ENCODE data around the gene MYL7. TPM values are rescaled to one million over a fixed set of nuclear protein-coding genes. Genes with fewer than 3 reads are reported as not detected.

The MYL7 gene
- total RNA-seq, 1 donor: not detected

DNA sequence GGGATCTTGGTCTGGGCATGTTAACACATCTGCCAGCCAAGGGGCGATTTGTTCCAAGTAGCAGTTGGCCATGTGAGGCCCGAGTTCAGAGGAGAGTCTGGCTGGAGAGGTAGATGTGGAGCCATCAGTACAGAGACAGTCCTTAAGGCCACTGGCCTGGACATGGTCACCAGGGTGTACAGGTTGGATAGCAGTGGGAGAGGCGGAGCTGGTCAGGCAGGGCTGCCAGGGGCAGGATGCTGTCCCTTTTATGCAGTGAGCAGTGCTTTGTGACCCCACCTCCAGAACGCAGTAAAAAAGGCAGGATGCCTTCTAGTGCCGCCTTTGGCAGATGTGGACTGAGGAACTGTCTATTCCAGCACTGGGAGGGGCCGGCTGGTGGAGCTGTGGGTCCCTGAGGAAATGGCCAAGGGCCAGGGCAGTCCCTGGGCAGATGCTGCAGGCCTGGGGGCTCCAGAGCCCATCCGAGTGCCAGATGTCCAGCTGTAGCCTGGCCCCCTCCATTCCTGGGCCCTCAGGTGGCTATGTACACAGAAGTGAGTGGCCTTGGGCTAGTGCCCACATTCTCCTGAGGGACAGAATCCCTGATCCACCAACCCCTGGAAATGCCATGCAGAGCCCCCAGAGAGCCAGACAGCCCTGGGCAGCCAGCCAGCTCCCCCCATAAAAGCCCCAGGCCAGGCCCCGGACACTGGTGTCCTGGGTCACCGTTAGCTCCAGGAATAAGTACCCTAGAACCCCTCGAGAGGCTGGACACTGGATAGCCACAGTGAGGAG is 17.2 kb upstream of the MYL7 start:
- Histone ChIP-seq H2AFZ (ENCODE audit: low read length) (no peak overlapping the region), H3K79me2 (ENCODE audit: insufficient read depth, low read length) (no peaks in the 10 kb centered on the region), H3K4me2 (ENCODE audit: insufficient read depth, low read length) (no peak overlapping the region), H3K4me1 (ENCODE audit: insufficient read depth, low read length) (peaks cover 11% of the 10 kb centered on the region), H3K36me3 (ENCODE audit: insufficient read depth, low read length) (no peaks in the 10 kb centered on the region), H3K9me3 (ENCODE audit: low read depth, low read length) (no peaks in the 10 kb centered on the region), H3K4me3 (ENCODE audit: insufficient read depth, low read length) (no peak overlapping the region), H3K27ac (ENCODE audit: low read depth, low read length) (no peak overlapping the region), H4K20me1 (ENCODE audit: insufficient read depth, low read length) (no peaks in the 10 kb centered on the region), H3K27me3 (ENCODE audit: insufficient read depth, low read length) (peaks cover 3% of the 10 kb centered on the region)
- DNase-seq (ENCODE audit: insufficient read length, low spot score, missing footprints): peak; percentile 65
- TF ChIP-seq, protein P1, sequence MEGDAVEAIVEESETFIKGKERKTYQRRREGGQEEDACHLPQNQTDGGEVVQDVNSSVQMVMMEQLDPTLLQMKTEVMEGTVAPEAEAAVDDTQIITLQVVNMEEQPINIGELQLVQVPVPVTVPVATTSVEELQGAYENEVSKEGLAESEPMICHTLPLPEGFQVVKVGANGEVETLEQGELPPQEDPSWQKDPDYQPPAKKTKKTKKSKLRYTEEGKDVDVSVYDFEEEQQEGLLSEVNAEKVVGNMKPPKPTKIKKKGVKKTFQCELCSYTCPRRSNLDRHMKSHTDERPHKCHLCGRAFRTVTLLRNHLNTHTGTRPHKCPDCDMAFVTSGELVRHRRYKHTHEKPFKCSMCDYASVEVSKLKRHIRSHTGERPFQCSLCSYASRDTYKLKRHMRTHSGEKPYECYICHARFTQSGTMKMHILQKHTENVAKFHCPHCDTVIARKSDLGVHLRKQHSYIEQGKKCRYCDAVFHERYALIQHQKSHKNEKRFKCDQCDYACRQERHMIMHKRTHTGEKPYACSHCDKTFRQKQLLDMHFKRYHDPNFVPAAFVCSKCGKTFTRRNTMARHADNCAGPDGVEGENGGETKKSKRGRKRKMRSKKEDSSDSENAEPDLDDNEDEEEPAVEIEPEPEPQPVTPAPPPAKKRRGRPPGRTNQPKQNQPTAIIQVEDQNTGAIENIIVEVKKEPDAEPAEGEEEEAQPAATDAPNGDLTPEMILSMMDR (IDR thresholded peaks at IDR 0.05; ENCODE audit: extremely low read depth, low read depth, low read length): no peak

DNA sequence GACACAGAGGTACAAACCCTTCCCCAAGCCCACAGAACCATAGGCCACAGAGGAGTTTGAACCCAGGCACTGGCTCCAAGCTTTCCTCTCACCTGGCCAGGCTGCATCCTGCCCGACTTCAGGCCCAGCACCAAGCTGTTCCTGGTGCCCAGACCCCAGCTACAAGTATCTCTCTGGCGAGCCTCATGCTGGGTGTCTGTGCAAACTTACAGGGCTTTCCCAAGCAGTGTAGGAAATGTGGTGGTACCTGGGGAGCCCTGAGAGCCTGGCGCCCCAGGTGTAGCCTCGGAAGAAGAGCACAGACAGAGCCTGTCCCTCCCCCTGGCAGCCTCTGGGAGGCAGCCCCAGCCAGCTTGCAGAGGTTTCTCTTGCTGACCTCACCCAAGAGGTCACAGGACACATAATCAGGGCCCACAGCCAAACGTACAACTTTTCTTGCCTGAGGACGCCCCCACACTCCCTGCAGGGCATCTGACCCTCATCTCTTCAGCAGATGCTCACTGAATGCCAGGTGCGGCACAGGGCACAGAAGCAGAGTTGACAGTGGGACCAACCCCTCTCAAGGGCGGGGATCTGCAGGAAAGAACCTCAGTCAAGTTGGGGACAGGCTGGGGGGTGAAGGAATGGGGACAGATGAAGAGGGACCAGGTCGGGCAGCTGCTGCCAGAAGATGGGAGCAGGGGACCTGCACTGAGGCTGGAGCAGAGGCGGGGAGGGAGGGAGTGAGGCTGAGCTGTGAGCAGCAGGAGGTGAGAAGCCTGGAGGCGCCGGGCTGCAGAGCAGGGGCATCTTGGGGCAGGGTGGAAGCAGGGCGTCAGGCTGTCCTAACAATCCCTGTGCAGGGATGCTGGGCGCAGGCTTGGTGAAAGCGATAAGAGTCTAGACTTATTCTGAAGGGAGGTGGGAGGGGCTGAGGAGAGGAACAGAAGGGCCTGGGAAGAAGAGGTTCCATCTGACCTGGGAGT is 16.3 kb upstream of the MYL7 start:
- no peaks in the 10 kb centered on the region for H3K36me3 ChIP-seq (ENCODE audit: insufficient read depth, low read length)
- peak; percentile 73 for DNase-seq (ENCODE audit: insufficient read length, low spot score, missing footprints)

DNA sequence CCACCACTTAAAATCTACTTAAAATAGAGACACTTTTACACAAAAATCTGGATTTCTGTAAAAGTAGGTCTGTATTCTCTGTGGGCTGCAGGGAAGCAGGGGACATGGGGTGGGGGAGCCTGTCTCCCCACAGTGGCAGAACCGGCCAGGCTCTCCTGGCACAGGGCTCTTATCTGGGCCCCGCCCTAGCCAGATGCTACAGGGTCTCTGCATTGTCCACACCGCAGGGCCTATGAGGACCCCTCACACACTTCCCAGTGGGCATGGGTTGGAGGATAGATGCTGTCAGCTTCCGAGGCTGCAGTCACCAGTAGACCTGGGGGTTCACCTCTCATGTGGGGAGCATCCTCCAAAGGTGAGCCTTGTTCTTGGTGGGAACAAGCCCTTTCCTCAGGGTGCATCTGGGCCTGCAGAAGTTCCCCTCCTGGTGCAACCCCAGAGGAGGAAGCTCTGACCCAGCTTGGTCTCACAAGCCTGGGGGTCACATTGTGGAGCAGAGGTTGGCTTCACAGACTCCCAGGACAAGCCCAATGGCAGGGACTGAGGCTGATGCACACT is 15.4 kb upstream of the MYL7 start:
- no peaks in the 10 kb centered on the region for H3K9me3 ChIP-seq (ENCODE audit: low read depth, low read length)
- H3K4me2 ChIP-seq (ENCODE audit: insufficient read depth, low read length): no peak overlapping the region
- no peak for DNase-seq (ENCODE audit: insufficient read length, low spot score, missing footprints)
- TF ChIP-seq, protein P1 (IDR thresholded peaks at IDR 0.05; ENCODE audit: extremely low read depth, low read depth, low read length): no peak
- H3K27me3 ChIP-seq (ENCODE audit: insufficient read depth, low read length): peaks cover 3% of the 10 kb centered on the region
- no peak overlapping the region for H3K4me3 ChIP-seq (ENCODE audit: insufficient read depth, low read length)
- no peaks in the 10 kb centered on the region for H3K79me2 ChIP-seq (ENCODE audit: insufficient read depth, low read length)
- H3K36me3 ChIP-seq (ENCODE audit: insufficient read depth, low read length): no peaks in the 10 kb centered on the region
- H4K20me1 ChIP-seq (ENCODE audit: insufficient read depth, low read length): no peaks in the 10 kb centered on the region
- no peak overlapping the region for H2AFZ ChIP-seq (ENCODE audit: low read length)
- H3K27ac ChIP-seq (ENCODE audit: low read depth, low read length): no peak overlapping the region
- H3K4me1 ChIP-seq (ENCODE audit: insufficient read depth, low read length): no peaks in the 10 kb centered on the region

More for the DNA sequence above, 16.3 kb upstream of the MYL7 start:
- Histone ChIP-seq H3K4me3 (ENCODE audit: insufficient read depth, low read length) (no peak overlapping the region), H3K9me3 (ENCODE audit: low read depth, low read length) (no peaks in the 10 kb centered on the region), H3K27ac (ENCODE audit: low read depth, low read length) (no peak overlapping the region), H2AFZ (ENCODE audit: low read length) (no peak overlapping the region), H4K20me1 (ENCODE audit: insufficient read depth, low read length) (no peaks in the 10 kb centered on the region), H3K79me2 (ENCODE audit: insufficient read depth, low read length) (no peaks in the 10 kb centered on the region), H3K4me2 (ENCODE audit: insufficient read depth, low read length) (no peak overlapping the region), H3K4me1 (ENCODE audit: insufficient read depth, low read length) (peaks cover 2% of the 10 kb centered on the region), H3K27me3 (ENCODE audit: insufficient read depth, low read length) (peaks cover 3% of the 10 kb centered on the region)
- TF ChIP-seq, protein P1 (IDR thresholded peaks at IDR 0.05; ENCODE audit: extremely low read depth, low read depth, low read length): no peak

Data from osteoblast (primary cell).